GM23338 (cell line): ENCODE results near the gene HTRA1. TPM values are rescaled to one million over a fixed set of nuclear protein-coding genes. Genes with fewer than 3 reads are reported as not detected.

Experiments
- ATAC-seq: fragments of 200-7000 bp; cut with Tn5 transposase; 3 replicates; pipeline ENCODE4 v1.9.1; 2020
- DNase-seq: peaks from one replicate; pipeline ENCODE4 v3.0.0-alpha.2; 2015; ENCODE audit warnings: low spot score
- H2AFZ ChIP-seq: fragments of 200-600 bp; sonication (generic); 2 replicates; pipeline ENCODE4 v1.8.0; 2016; ENCODE audit warnings: antibody characterized with exemption, mild to moderate bottlenecking, moderate library complexity
- H3F3A ChIP-seq: fragments of 200-600 bp; sonication (generic); replicated peaks from 2 replicates; pipeline ENCODE4 v1.8.0; 2017; ENCODE audit warnings: antibody characterized with exemption, mixed run types, low read depth
- H3K27ac ChIP-seq: fragments of 200-600 bp; sonication (generic); 2 replicates; pipeline ENCODE4 v1.6.1; 2016; ENCODE audit warnings: low read depth
- H3K27me3 ChIP-seq: fragments of 200-600 bp; sonication (generic); 2 replicates; pipeline ENCODE4 v1.8.0; 2016; ENCODE audit warnings: mild to moderate bottlenecking, mixed run types, moderate library complexity; ENCODE audit not compliant: insufficient read depth
- H3K36me3 ChIP-seq: fragments of 200-600 bp; sonication (generic); 2 replicates; pipeline ENCODE4 v1.8.0; 2016; ENCODE audit warnings: mild to moderate bottlenecking; ENCODE audit not compliant: insufficient read depth
- H3K4me1 ChIP-seq: fragments of 200-600 bp; sonication (generic); 2 replicates; pipeline ENCODE4 v1.8.0; 2016; ENCODE audit warnings: mild to moderate bottlenecking, moderate library complexity; ENCODE audit not compliant: insufficient read depth
- H3K4me2 ChIP-seq: fragments of 200-600 bp; sonication (generic); 2 replicates; pipeline ENCODE4 v1.7.1; 2017; ENCODE audit warnings: mixed run types
- H3K4me3 ChIP-seq: fragments of 200-600 bp; sonication (generic); 2 replicates; pipeline ENCODE4 v1.6.1; 2016; ENCODE audit warnings: mixed run types
- H3K79me2 ChIP-seq: fragments of 200-600 bp; sonication (generic); replicated peaks from 2 replicates; pipeline ENCODE4 v1.8.0; 2017; ENCODE audit warnings: mild to moderate bottlenecking; ENCODE audit not compliant: insufficient read depth
- H3K9me2 ChIP-seq: fragments of 200-600 bp; sonication (generic); 2 replicates; pipeline ENCODE4 v1.8.0; 2017; ENCODE audit not compliant: insufficient read depth
- H4K20me1 ChIP-seq: fragments of 200-600 bp; sonication (generic); replicated peaks from 2 replicates; pipeline ENCODE4 v1.8.0; 2017; ENCODE audit warnings: mild to moderate bottlenecking; ENCODE audit not compliant: insufficient read depth
- H3K27ac Mint-ChIP-seq: 2 replicates; pipeline ENCODE4 v1.8.0; 2020; ENCODE audit warnings: inconsistent platforms, mild to moderate bottlenecking, moderate library complexity, mixed read lengths
- H3K27me3 Mint-ChIP-seq: 3 replicates; pipeline ENCODE4 v1.8.0; 2022; ENCODE audit warnings: low read depth, mild to moderate bottlenecking, moderate library complexity, mixed read lengths, inconsistent platforms; ENCODE audit not compliant: insufficient read depth, poor library complexity
- H3K36me3 Mint-ChIP-seq: 3 replicates; pipeline ENCODE4 v1.8.0; 2021; ENCODE audit warnings: low read depth, mild to moderate bottlenecking, inconsistent platforms, moderate library complexity, mixed read lengths
- H3K4me1 Mint-ChIP-seq: 3 replicates; pipeline ENCODE4 v1.8.0; 2020; ENCODE audit warnings: mild to moderate bottlenecking, inconsistent platforms, mixed read lengths
- H3K4me3 Mint-ChIP-seq: 3 replicates; pipeline ENCODE4 v1.8.0; 2021; ENCODE audit warnings: moderate library complexity, mild to moderate bottlenecking, inconsistent platforms, mixed read lengths
- H3K9me3 Mint-ChIP-seq: 3 replicates; pipeline ENCODE4 v1.8.0; 2020; ENCODE audit warnings: moderate library complexity, mild to moderate bottlenecking, inconsistent platforms, mixed read lengths
- CREB1 ChIP-seq: fragments of 250-450 bp; sonication (Bioruptor Pico); IDR thresholded peaks from 2 replicates; pipeline ENCODE4 v1.5.0; 2020; ENCODE audit warnings: low read depth, mild to moderate bottlenecking, moderate library complexity
- ETS1 ChIP-seq: IDR thresholded peaks from 2 replicates; pipeline ENCODE4 v1.6.1; 2016; ENCODE audit warnings: antibody characterized with exemption
- EZH2 ChIP-seq: fragments of 200-600 bp; sonication (generic); IDR thresholded peaks from one replicate; pipeline ENCODE4 v1.8.0; 2017; ENCODE audit warnings: antibody characterized with exemption, mild to moderate bottlenecking, low read depth; ENCODE audit not compliant: unreplicated experiment
- EZH2phosphoT487 ChIP-seq: fragments of 200-600 bp; sonication (generic); IDR thresholded peaks from one replicate; pipeline ENCODE4 v1.8.1; 2018; ENCODE audit warnings: antibody characterized with exemption; ENCODE audit not compliant: unreplicated experiment
- NANOG ChIP-seq: IDR thresholded peaks from 2 replicates; pipeline ENCODE4 v1.6.1; 2016; ENCODE audit warnings: antibody characterized with exemption, borderline replicate concordance
- STAT1 ChIP-seq: IDR thresholded peaks from one replicate; pipeline ENCODE4 v1.6.1; 2016; ENCODE audit warnings: antibody characterized with exemption; ENCODE audit not compliant: unreplicated experiment
- ZNF331 ChIP-seq: fragments of 250-450 bp; sonication (Bioruptor Pico); IDR thresholded peaks from 2 replicates; pipeline ENCODE4 v1.5.0; 2020; ENCODE audit warnings: low read depth, mild to moderate bottlenecking, moderate library complexity
- ZNF462 ChIP-seq: fragments of 250-450 bp; sonication (Bioruptor Pico); IDR thresholded peaks from 2 replicates; pipeline ENCODE4 v1.5.0; 2020; ENCODE audit warnings: mild to moderate bottlenecking, moderate library complexity
- long read RNA-seq: library from polyadenylated mRNA; unstranded; transcript quantifications from one replicate; pipeline ENCODE4 v2.0.0, GENCODE V29; 2020; ENCODE audit not compliant: unreplicated experiment
- polyA plus RNA-seq: library from polyadenylated mRNA; unstranded; fragments of >200 nt; fragmentation: Nextera tagmentation; extraction: Ambion mirVana; gene quantifications from 2 replicates; pipeline ENCODE4 v1.2.1, GENCODE V29; 2016
- total RNA-seq: library from RNA; depleted of rRNA; stranded (reverse); fragments of >200 nt; shearing (Covaris generic); gene quantifications from 2 replicates; pipeline ENCODE4 v1.2.3, GENCODE V29; 2014; rRNA removed

The HTRA1 gene
- total RNA-seq (16.1 and 16.5 TPM in 2 replicates), polyA plus RNA-seq (8.1 and 12.2 TPM in 2 replicates)
- long read RNA-seq, transcript HTRA1-201 (9 exons, 2,120 nt), result major isoform, 17 of 18 reads
- long read RNA-seq, partial matches to known transcripts, result 0 of 18 reads
- long read RNA-seq, other reads (novel, unspliced or antisense), result 0 of 18 reads

- H3K27ac ChIP-seq, result no peak within 1 kb of the TSS
- H3K36me3 ChIP-seq, result no peaks in the 10 kb centered on the region
- H3K4me1 Mint-ChIP-seq, result peaks cover 36% of the 10 kb centered on the region
- peak within 1 kb of the TSS; percentile 81 for H3K4me3 Mint-ChIP-seq
- H3K27me3 Mint-ChIP-seq, result peaks cover 54% of the 10 kb centered on the region
- no peak for TF ChIP-seq ZNF331 (CRISPR knock-in tag)
- TF ChIP-seq EZH2, result no peak
- H2AFZ ChIP-seq, result peak within 1 kb of the TSS; percentile 93
- H3K27ac Mint-ChIP-seq, result no peak within 1 kb of the TSS
- ATAC-seq (peak; percentile 40), DNase-seq (peak; percentile 79)
- no peaks in the 10 kb centered on the region for H3K79me2 ChIP-seq
- no peaks in the 10 kb centered on the region for H3K9me3 Mint-ChIP-seq
- H3K36me3 Mint-ChIP-seq, result no peaks in the 10 kb centered on the region; the same call in 2 of the 3 replicates
- peak within 1 kb of the TSS; percentile 91 for H3K4me2 ChIP-seq
- 0 out of 2 replicates have a peak, but pooled peaks cover 6% of the 10 kb centered on the region for H3F3A ChIP-seq
- peaks cover 52% of the 10 kb centered on the region for H3K27me3 ChIP-seq
- no peaks in the 10 kb centered on the region; the same call in 1 of the 2 replicates for H4K20me1 ChIP-seq
- H3K4me3 ChIP-seq, result peak within 1 kb of the TSS; percentile 75
- H3K9me2 ChIP-seq, result no peaks in the 10 kb centered on the region
- H3K4me1 ChIP-seq, result peaks cover 16% of the 10 kb centered on the region
Observed at GRCh38 chr10:122461367-122461728, at the start of gene HTRA1. HTRA1 (plus strand) TSS chr10:122461553; CDS start chr10:122461653, 100 bp downstream.

- no peak overlapping the region for H3K4me3 ChIP-seq
- Mint-ChIP-seq H3K36me3 (peaks cover 15% of the 10 kb centered on the region), H3K4me1 (no peaks in the 10 kb centered on the region), H3K27ac (no peak overlapping the region), H3K9me3 (no peaks in the 10 kb centered on the region), H3K4me3 (no peak overlapping the region), H3K27me3 (no peaks in the 10 kb centered on the region)
- no peak overlapping the region for H3K27ac ChIP-seq
- H3K4me1 ChIP-seq, result no peaks in the 10 kb centered on the region
- H3K4me2 ChIP-seq, result no peak overlapping the region
- no peaks in the 10 kb centered on the region for H3K27me3 ChIP-seq
- H3K79me2 ChIP-seq, result no peaks in the 10 kb centered on the region
- 0 out of 2 replicates have a peak, but pooled peaks cover 4% of the 10 kb centered on the region for H3K36me3 ChIP-seq
- H2AFZ ChIP-seq, result no peak overlapping the region
- no peaks in the 10 kb centered on the region for H3F3A ChIP-seq
- no peaks in the 10 kb centered on the region for H4K20me1 ChIP-seq
- H3K9me2 ChIP-seq, result no peaks in the 10 kb centered on the region
- no peak for DNase-seq
- no peak for ATAC-seq
- TF ChIP-seq STAT1 (no peak), ZNF331 (CRISPR knock-in tag) (no peak), NANOG (no peak), CREB1 (no peak)
Observed at GRCh38 chr10:122413327-122413726, 48.0 kb upstream of the HTRA1 start.

GRCh38 chr10:122417667-122418066 lies 43.7 kb upstream of the HTRA1 start:
- Histone ChIP-seq H3K36me3 (0 out of 2 replicates have a peak, but pooled peaks cover 4% of the 10 kb centered on the region), H3K4me2 (no peak overlapping the region), H2AFZ (no peak overlapping the region), H3F3A (no peaks in the 10 kb centered on the region), H4K20me1 (0 out of 2 replicates have a peak, but pooled peaks cover 5% of the 10 kb centered on the region), H3K27me3 (no peaks in the 10 kb centered on the region), H3K27ac (no peak overlapping the region; the same call in 1 of the 2 replicates), H3K79me2 (no peaks in the 10 kb centered on the region), H3K4me1 (peaks cover 12% of the 10 kb centered on the region), H3K4me3 (no peak overlapping the region), H3K9me2 (no peaks in the 10 kb centered on the region)
- H3K9me3 Mint-ChIP-seq, result no peaks in the 10 kb centered on the region
- peaks cover 15% of the 10 kb centered on the region for H3K36me3 Mint-ChIP-seq
- DNase-seq (no peak), ATAC-seq (no peak)
- H3K27me3 Mint-ChIP-seq, result no peaks in the 10 kb centered on the region
- H3K27ac Mint-ChIP-seq, result no peak overlapping the region
- no peak overlapping the region for H3K4me3 Mint-ChIP-seq
- H3K4me1 Mint-ChIP-seq, result peaks cover 10% of the 10 kb centered on the region; the same call in 2 of the 3 replicates
- no peak for TF ChIP-seq EZH2phosphoT487
- no peak for TF ChIP-seq ETS1
- no peak for TF ChIP-seq ZNF462 (CRISPR knock-in tag)
